Colonic mucosa (tissue), 4 donors: ENCODE data around the gene SYT17. TPM values are rescaled to one million over a fixed set of nuclear protein-coding genes. Genes with fewer than 3 reads are reported as not detected.

ENCODE experiments used
- DNase-seq: peaks from one replicate; pipeline ENCODE4 v3.0.0-alpha.2; 2020
- H3K27ac ChIP-seq: fragments of 200-600 bp; one replicate; pipeline ENCODE4 v1.8.0; 2021
- H3K27me3 ChIP-seq: fragments of 200-600 bp; one replicate; pipeline ENCODE4 v1.8.0; 2021
- H3K36me3 ChIP-seq: fragments of 200-600 bp; one replicate; pipeline ENCODE4 v1.8.0; 2021
- H3K4me1 ChIP-seq: fragments of 200-600 bp; one replicate; pipeline ENCODE4 v1.8.0; 2021; ENCODE audit warnings: mild to moderate bottlenecking
- H3K4me3 ChIP-seq: fragments of 200-600 bp; one replicate; pipeline ENCODE4 v1.8.0; 2021
- H3K9ac ChIP-seq, 2 donors: one replicate each; pipeline ENCODE4 v1.7.0; 2013; ENCODE audit warnings: control low read depth in 2 of 2, low read depth in 2 of 2, low read length in 2 of 2
- H3K9me3 ChIP-seq: fragments of 200-600 bp; one replicate; pipeline ENCODE4 v1.8.0; 2021
- CTCF ChIP-seq: fragments of 200-600 bp; IDR thresholded peaks from one replicate; pipeline ENCODE4 v1.8.0; 2022; ENCODE audit warnings: antibody characterized with exemption, mild to moderate bottlenecking
- intact Hi-C: fragments of 100-400 bp; cut with DNase I; formaldehyde crosslinking; loops from one replicate; pipeline ENCODE4 v1.14.1; 2022
- total RNA-seq, 2 donors: library from RNA; stranded (reverse); fragmentation: NEBNext Ultra II Directional in 1 of 2; extraction: Animal tissue kit (Norgen Biotek cat#: 25700) in 1 of 2; gene quantifications; one replicate each; pipeline ENCODE4 v1.2.1, GENCODE V29; 2021
- donor health status: healthy.
- donor health status: DM: no; HTN: no; CAD: no.
- donor health status: DM: no; HTN: no; CAD: no.

The SYT17 gene
- total RNA-seq, 2 donors from 2014 or later = 5.1 to 5.5 TPM

GRCh38 chr16:19135896-19136438 lies 32.1 kb upstream of the SYT17 start:
- peak; percentile 93 for DNase-seq
- H3K27ac ChIP-seq = no peak overlapping the region

GRCh38 chr16:19136549-19137196 lies 31.4 kb upstream of the SYT17 start:
- no peaks in the 10 kb centered on the region for H3K36me3 ChIP-seq
- H3K9ac ChIP-seq = peak overlapping the region in 1 of 2 donors; percentile 3
- H3K4me3 ChIP-seq = no peak overlapping the region
- H3K9me3 ChIP-seq = no peaks in the 10 kb centered on the region
- intact Hi-C loops = no loop called here
- DNase-seq = peak; percentile 53
- H3K27me3 ChIP-seq = no peaks in the 10 kb centered on the region
- H3K27ac ChIP-seq = no peak overlapping the region
- TF ChIP-seq CTCF = no peak
- peaks cover 18% of the 10 kb centered on the region for H3K4me1 ChIP-seq

More at GRCh38 chr16:19135896-19136438, 32.1 kb upstream of the SYT17 start:
- Histone ChIP-seq H3K9me3 (no peaks in the 10 kb centered on the region), H3K4me3 (no peak overlapping the region), H3K9ac (peak overlapping the region in 1 of 2 donors; percentile 3), H3K27me3 (no peaks in the 10 kb centered on the region), H3K4me1 (peaks cover 18% of the 10 kb centered on the region), H3K36me3 (no peaks in the 10 kb centered on the region)
- no peak for TF ChIP-seq CTCF
- intact Hi-C loops = no loop called here

DNA sequence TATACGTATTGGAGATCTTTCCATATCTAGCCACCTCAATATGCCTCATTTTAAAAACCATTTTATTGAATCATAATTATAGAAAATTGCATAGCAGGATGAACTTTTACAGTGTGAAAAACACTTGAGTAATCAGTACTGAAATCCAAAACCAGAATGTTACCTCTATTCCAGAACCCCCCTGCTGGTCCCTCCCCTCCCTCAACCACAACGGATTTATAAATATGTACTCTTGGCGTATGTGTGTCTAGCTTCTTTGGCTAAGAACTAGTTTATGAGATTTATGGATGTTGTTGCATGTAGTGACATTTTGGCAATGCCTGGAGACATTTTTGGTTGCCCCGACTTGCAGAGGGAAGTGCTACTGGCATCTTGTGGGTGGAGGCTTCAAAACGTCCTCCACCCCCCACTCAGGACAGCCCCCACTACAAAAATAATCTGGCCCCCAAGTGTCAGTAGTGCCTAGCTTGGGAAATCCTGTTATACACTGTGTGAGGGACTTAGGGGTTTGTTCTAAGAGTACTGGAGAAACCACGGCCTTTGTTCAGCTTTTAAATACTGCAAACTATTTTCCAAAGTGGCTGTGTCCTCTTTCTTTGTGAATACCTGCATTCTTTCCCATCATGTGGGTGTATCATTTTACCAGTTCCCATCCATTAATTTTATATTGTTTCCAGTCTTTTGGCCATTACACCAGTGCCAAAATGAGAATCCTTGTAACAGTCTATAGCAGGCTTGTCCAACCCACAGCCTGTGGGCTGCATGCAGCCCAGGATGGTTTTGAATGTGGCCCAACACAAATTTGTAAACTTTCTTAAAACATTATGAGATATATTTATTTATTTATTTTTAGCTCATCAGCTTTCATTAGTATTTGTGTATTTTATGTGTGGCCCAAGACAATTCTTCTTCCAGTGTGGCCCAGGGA lies 30.6 kb upstream of the SYT17 start:
- Histone ChIP-seq H3K4me3 (no peak overlapping the region), H3K9ac (peak overlapping the region in 1 of 2 donors; percentile 13), H3K9me3 (no peaks in the 10 kb centered on the region), H3K36me3 (no peaks in the 10 kb centered on the region), H3K27ac (no peak overlapping the region), H3K27me3 (no peaks in the 10 kb centered on the region), H3K4me1 (peaks cover 18% of the 10 kb centered on the region)
- DNase-seq = no peak
- TF ChIP-seq CTCF = no peak
- intact Hi-C loops = no loop called here

- Histone ChIP-seq H3K4me1 (peaks cover 18% of the 10 kb centered on the region), H3K27ac (no peak overlapping the region), H3K27me3 (no peaks in the 10 kb centered on the region), H3K9me3 (no peaks in the 10 kb centered on the region), H3K36me3 (no peaks in the 10 kb centered on the region), H3K4me3 (no peak overlapping the region), H3K9ac (no peak overlapping the region)
- no peak for TF ChIP-seq CTCF
- DNase-seq = peak; percentile 76
- intact Hi-C loops = no loop called here
Observed at GRCh38 chr16:19138601-19139000, 29.4 kb upstream of the SYT17 start.

DNA sequence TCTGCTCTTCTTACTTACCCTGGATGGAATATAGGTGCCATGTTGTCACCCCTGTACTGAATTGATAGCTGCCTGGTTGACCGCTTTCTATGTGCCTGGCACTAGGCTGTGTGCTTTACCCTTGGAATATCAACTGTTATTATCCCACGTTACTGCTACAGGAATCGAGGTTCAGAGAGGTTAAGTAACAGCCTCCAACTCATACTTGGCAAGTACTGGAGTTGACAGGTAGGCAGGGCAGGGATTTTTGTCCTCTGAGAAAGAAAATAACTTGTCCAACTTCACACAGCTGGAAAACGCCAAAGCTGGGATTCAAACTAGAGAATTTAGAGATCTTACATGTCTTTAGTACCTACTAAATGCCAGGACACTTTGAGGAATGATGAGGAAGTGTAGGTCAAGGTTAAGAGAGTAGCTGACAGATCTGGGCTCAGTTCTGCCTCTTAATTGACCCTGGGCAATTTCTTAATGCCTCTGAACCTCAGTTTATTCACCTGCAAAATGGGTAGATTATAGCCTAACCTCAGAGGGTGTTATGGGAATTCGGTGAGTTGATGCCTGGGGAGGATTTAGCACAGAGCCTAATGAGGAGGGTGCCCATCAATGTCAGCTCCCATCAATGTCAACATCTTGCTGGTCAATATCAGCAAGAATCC lies 28.5 kb upstream of the SYT17 start:
- Histone ChIP-seq H3K36me3 (no peaks in the 10 kb centered on the region), H3K4me3 (no peak overlapping the region), H3K27me3 (no peaks in the 10 kb centered on the region), H3K4me1 (peaks cover 18% of the 10 kb centered on the region), H3K27ac (no peak overlapping the region), H3K9me3 (no peaks in the 10 kb centered on the region), H3K9ac (no peak overlapping the region)
- no peak for TF ChIP-seq CTCF
- DNase-seq = no peak
- intact Hi-C loops = no loop called here
